DOHH2 (cell line): ENCODE measurements around the gene GFRA1.

Experiments used
- EZH2phosphoT487 ChIP-seq: fragments of 200-600 bp; sonication (generic); IDR thresholded peaks from 2 replicates; pipeline ENCODE4 v1.6.1; 2017; ENCODE audit warnings: borderline replicate concordance, mild to moderate bottlenecking, antibody characterized with exemption, low read length, moderate library complexity, mixed read lengths
- TF ChIP-seq, protein P1 (sequence below): fragments of 200-600 bp; sonication (generic); IDR thresholded peaks from one replicate; pipeline ENCODE4 v1.5.1; 2014; ENCODE audit warnings: antibody characterized with exemption, mild to moderate bottlenecking, low read depth, low read length; ENCODE audit not compliant: poor library complexity, severe bottlenecking

DNA sequence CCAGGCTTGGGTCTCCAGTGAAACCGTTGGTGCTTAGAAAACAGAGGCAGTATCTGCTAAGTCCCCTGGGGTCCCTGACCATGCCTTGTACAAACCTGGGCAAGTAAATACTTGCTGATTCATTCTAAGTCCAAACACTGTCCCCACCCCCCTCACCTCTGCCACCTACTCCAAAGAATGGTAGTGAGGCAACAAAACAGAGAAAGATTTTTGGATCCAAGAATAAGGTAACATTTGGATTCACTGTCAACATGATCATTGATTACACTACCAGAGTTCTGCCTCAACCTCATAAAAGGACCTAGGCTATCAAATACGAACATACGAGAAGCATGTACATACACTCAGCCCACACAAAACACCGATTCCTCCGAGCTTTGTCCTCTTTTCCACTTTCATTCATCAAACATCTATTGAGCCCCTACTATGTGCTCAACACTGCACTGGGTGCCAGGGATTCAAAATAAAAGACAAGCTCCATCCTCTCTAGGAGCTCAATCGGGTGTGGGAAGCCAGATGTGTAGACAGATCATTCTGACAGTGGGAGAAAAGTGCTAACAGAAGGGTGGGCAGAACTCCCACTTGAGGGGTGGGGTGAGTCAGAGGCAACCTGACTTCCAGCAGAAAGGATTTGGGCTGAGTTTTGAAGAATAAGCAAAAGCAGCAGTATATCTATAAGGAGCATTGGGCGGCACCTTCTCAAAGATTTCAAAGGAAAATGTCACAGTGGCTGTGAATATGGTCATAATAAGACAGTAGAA lies 71.2 kb downstream of the GFRA1 start:
- TF ChIP-seq, protein P1, sequence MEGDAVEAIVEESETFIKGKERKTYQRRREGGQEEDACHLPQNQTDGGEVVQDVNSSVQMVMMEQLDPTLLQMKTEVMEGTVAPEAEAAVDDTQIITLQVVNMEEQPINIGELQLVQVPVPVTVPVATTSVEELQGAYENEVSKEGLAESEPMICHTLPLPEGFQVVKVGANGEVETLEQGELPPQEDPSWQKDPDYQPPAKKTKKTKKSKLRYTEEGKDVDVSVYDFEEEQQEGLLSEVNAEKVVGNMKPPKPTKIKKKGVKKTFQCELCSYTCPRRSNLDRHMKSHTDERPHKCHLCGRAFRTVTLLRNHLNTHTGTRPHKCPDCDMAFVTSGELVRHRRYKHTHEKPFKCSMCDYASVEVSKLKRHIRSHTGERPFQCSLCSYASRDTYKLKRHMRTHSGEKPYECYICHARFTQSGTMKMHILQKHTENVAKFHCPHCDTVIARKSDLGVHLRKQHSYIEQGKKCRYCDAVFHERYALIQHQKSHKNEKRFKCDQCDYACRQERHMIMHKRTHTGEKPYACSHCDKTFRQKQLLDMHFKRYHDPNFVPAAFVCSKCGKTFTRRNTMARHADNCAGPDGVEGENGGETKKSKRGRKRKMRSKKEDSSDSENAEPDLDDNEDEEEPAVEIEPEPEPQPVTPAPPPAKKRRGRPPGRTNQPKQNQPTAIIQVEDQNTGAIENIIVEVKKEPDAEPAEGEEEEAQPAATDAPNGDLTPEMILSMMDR, result no peak
- no peak for TF ChIP-seq EZH2phosphoT487
